Uterus (tissue), 4 donors: ENCODE data around the gene PPM1D. TPM values are rescaled to one million over a fixed set of nuclear protein-coding genes. Genes with fewer than 3 reads are reported as not detected.
A peak's percentile ranks its signal among the peaks of the same experiment; 100 is the strongest.

Experiments used
- DNase-seq, 2 donors: peaks; one replicate each; pipeline ENCODE4 v3.0.0-alpha.2; 2019 to 2020
- H3K27ac ChIP-seq, 2 donors: fragments of 200-600 bp; sonication (generic); 1 replicate in 1 of 2; 2 replicates in 1 of 2; pipeline ENCODE4 v1.5.1; 2016 to 2018
- H3K27me3 ChIP-seq, 2 donors: fragments of 200-600 bp; sonication (generic); one replicate each; pipeline ENCODE4 v1.5.1; 2018 to 2019; ENCODE audit warnings: control low read depth in 1 of 2
- H3K36me3 ChIP-seq, 2 donors: fragments of 200-600 bp; sonication (generic); one replicate each; pipeline ENCODE4 v1.5.1; 2019; ENCODE audit warnings: control low read depth in 1 of 2
- H3K4me1 ChIP-seq, 2 donors: fragments of 200-600 bp; sonication (generic); one replicate each; pipeline ENCODE4 v1.5.1; 2018 to 2019; ENCODE audit warnings: control low read depth in 1 of 2
- H3K4me3 ChIP-seq, 2 donors: fragments of 200-600 bp; sonication (generic); 1 replicate in 1 of 2; 2 replicates in 1 of 2; pipeline ENCODE4 v1.5.1; 2018 to 2019; ENCODE audit warnings: mild to moderate bottlenecking in 1 of 2
- H3K9me3 ChIP-seq, 2 donors: fragments of 200-600 bp; sonication (generic); one replicate each; pipeline ENCODE4 v1.5.1; 2019; ENCODE audit warnings: control low read depth in 1 of 2
- CTCF ChIP-seq, 4 experiments: fragments of 200-600 bp in 2 of 4; fragments of 450-650 bp in 2 of 4; sonication (generic) in 2 of 4; IDR thresholded peaks; one replicate each; pipeline ENCODE4 v1.5.1; 2016 to 2019; ENCODE audit warnings: antibody characterized with exemption in 4 of 4, mild to moderate bottlenecking in 2 of 4, moderate library complexity in 1 of 4
- POLR2A ChIP-seq, 2 donors: fragments of 450-650 bp; IDR thresholded peaks; one replicate each; pipeline ENCODE4 v1.6.1; 2016; ENCODE audit warnings: antibody characterized with exemption in 2 of 2, mild to moderate bottlenecking in 1 of 2, moderate library complexity in 1 of 2
- intact Hi-C: fragments of 100-400 bp; cut with DNase I; formaldehyde crosslinking; loops from one replicate; pipeline ENCODE4 v1.15.1; 2023; ENCODE audit warnings: low total_unique reads
- total RNA-seq, 4 donors: library from RNA; depleted of rRNA in 3 of 4; stranded (reverse); fragments of >200 nt in 3 of 4; gene quantifications; one replicate each; pipeline versions ENCODE4 v1.1.0 to v1.2.4, GENCODE V29; 2014 to 2023
- donor health status: DM: yes; HTN: yes; CAD: no.

The PPM1D gene
- total RNA-seq, 4 donors from 2014 or later = 17.2 to 26.1 (median 20.2) TPM

- no peaks in the 10 kb centered on the region for H3K27me3 ChIP-seq
- peaks cover 0 to 3% of the 10 kb centered on the region in 2 donors for H3K4me1 ChIP-seq
- intact Hi-C loops = no loop called here
- no peak overlapping the region for H3K4me3 ChIP-seq
- no peaks in the 10 kb centered on the region for H3K9me3 ChIP-seq
- no peak overlapping the region for H3K27ac ChIP-seq
- TF ChIP-seq POLR2A (IDR thresholded peaks at IDR 0.05) (no peak), CTCF (IDR thresholded peaks at IDR 0.05) (no peak)
- no peak for DNase-seq
- H3K36me3 ChIP-seq = no peaks in the 10 kb centered on the region
These were observed 37.7 kb downstream of the PPM1D start for GRCh38 chr17:60637683-60638082.

GRCh38 chr17:60639019-60639330, 39.0 kb downstream of the PPM1D start:
- Histone ChIP-seq H3K27me3 (no peaks in the 10 kb centered on the region), H3K27ac (no peak overlapping the region), H3K4me1 (peaks cover 0 to 3% of the 10 kb centered on the region in 2 donors), H3K4me3 (no peak overlapping the region), H3K36me3 (no peaks in the 10 kb centered on the region), H3K9me3 (no peaks in the 10 kb centered on the region)
- DNase-seq = no peak
- intact Hi-C loops = no loop called here
- TF ChIP-seq POLR2A (IDR thresholded peaks at IDR 0.05) (no peak), CTCF (IDR thresholded peaks at IDR 0.05) (no peak)

GRCh38 chr17:60640503-60640902, 40.5 kb downstream of the PPM1D start:
- no peaks in the 10 kb centered on the region for H3K9me3 ChIP-seq
- H3K4me3 ChIP-seq = no peak overlapping the region
- H3K4me1 ChIP-seq = peaks cover 0 to 3% of the 10 kb centered on the region in 2 donors
- TF ChIP-seq POLR2A (IDR thresholded peaks at IDR 0.05) = no peak
- TF ChIP-seq CTCF (IDR thresholded peaks at IDR 0.05) = no peak
- no peaks in the 10 kb centered on the region for H3K27me3 ChIP-seq
- intact Hi-C loops = no loop called here
- H3K27ac ChIP-seq = no peak overlapping the region
- H3K36me3 ChIP-seq = no peaks in the 10 kb centered on the region
- no peak for DNase-seq

GRCh38 chr17:60641126-60641525, 41.1 kb downstream of the PPM1D start:
- TF ChIP-seq POLR2A (IDR thresholded peaks at IDR 0.05) = no peak
- TF ChIP-seq CTCF (IDR thresholded peaks at IDR 0.05) = no peak
- no peaks in the 10 kb centered on the region for H3K9me3 ChIP-seq
- peaks cover 0 to 8% of the 10 kb centered on the region in 2 donors for H3K4me1 ChIP-seq
- intact Hi-C loops = no loop called here
- no peaks in the 10 kb centered on the region for H3K36me3 ChIP-seq
- no peak overlapping the region for H3K27ac ChIP-seq
- H3K27me3 ChIP-seq = no peaks in the 10 kb centered on the region
- no peak for DNase-seq
- H3K4me3 ChIP-seq = no peak overlapping the region

- intact Hi-C loops = no loop called here
- Histone ChIP-seq H3K9me3 (no peaks in the 10 kb centered on the region), H3K4me1 (peaks cover 0 to 9% of the 10 kb centered on the region in 2 donors), H3K27ac (no peak overlapping the region), H3K4me3 (no peak overlapping the region), H3K27me3 (no peaks in the 10 kb centered on the region), H3K36me3 (no peaks in the 10 kb centered on the region)
- DNase-seq = peak; percentile 41 to 67
- no peak for TF ChIP-seq POLR2A (IDR thresholded peaks at IDR 0.05)
- TF ChIP-seq CTCF (IDR thresholded peaks at IDR 0.05) = peak; percentile 34 to 48 (median 44)
These were observed 41.8 kb downstream of the PPM1D start for GRCh38 chr17:60641810-60642220.
